Stimulated activated CD4-positive, alpha-beta T cell treated with anti-CD3 and anti-CD28 coated beads, Interleukin-12 subunit alpha, Interleukin-12 subunit beta, amount 100 ng/mL, for 48 hours (primary cell): Measurements from ENCODE around the gene HTRA3.

Source experiments
- DNase-seq, 3 donors: peaks; one replicate each; pipeline ENCODE4 v3.0.0-alpha.2; 2020; ENCODE audit warnings: low read depth in 2 of 3, low spot score in 1 of 3

HTRA3 gene

DNA sequence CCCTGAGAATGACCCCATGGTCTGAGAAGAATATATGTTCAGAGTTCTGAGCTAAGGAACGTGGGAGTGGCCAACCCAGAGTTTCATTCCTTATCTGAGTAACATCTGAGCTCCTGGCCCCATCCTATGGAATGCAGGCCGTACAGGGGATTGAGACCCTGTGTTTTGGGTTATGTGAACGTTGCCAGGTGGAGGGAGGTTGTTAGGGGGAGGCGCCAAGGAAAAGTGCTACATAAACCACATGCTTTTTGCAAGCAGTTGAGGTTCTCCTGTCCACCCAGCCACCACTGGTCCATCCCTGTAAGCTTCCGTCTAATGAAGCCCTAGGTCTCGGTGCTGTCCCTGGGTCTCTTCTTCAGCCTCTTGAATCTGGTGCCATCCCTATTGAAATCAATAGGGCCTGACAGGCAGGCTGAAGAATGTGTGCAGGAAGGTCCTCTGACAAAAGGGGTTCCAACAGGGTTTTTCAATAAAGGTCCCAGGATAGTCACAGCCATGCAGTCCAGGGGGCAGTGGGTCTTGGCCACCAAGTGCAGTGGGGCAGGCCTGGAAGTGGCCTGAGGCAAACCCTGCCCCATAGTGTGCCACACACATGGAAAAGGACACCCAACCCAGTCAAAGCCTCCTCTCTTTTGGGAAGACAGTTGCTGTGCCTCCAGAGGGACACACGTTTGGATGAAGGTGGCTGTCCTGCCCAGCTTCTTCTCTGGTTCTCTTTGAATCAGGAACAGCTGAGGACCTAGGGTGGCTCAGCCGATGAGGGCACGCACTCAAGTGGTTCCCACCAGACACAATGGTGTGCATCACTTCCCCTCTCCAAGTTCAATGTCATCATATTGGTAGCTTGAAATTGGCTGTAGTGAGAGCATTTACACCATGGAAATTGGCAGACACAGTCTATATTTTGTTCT is 53.5 kb downstream of the HTRA3 start:
- no peak for DNase-seq

DNA sequence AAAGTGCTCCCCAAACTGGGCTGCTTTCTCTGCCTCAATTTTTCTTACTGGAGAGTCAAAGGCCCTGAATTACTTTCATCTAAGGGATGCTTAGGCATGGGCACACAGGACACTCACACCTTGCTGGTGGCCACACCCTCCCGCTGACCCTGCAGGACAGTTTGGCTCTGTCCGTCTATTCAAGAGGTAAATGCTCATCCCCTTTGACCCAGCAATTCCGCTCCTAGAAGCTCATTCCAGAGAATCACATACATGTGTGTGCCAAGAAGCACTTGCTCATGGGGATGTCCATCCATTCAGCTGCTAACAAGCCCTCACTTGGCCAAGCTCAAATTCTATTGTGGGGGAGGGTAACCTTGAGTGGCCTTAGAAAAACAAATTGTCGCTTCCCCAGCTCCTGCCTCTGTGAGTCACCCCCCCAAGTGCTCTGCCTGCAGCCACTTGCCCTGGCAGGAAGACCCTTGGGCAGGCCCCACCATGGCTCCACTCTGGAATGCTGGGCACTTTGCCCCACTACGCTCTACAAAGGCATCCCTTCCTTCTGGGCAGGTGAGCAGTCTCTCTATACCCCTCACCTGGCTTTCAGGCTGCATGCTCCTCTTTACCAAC is 54.5 kb downstream of the HTRA3 start:
- no peak for DNase-seq

DNA sequence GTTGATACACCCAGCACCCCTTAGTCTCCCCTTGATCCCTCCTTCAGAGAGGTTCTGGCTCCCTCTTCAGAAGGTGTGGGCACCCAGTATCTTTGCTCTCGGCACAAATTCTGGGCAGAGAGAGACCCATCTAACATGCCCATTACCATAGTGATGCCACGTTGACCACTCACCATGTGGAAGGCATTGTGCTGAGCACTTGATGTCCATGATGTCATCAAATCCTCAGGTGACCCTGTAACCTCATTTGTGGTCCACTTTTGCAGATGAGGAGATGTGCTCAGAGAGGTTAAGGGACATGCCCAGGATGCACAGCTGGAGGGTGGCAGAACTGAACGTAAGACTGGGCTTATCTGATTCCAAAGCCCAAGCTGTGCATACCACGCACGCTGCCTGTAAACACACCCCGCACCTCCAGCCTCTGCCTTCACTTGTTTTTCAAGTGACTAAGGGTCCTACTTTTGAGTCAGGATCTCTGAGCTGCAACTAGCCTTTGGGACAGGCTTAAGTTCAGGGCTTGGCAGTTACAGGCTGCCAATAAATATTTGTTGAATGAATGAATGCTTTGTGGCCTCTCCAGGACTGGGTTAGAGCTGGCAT is 55.2 kb downstream of the HTRA3 start:
- no peak for DNase-seq

DNA sequence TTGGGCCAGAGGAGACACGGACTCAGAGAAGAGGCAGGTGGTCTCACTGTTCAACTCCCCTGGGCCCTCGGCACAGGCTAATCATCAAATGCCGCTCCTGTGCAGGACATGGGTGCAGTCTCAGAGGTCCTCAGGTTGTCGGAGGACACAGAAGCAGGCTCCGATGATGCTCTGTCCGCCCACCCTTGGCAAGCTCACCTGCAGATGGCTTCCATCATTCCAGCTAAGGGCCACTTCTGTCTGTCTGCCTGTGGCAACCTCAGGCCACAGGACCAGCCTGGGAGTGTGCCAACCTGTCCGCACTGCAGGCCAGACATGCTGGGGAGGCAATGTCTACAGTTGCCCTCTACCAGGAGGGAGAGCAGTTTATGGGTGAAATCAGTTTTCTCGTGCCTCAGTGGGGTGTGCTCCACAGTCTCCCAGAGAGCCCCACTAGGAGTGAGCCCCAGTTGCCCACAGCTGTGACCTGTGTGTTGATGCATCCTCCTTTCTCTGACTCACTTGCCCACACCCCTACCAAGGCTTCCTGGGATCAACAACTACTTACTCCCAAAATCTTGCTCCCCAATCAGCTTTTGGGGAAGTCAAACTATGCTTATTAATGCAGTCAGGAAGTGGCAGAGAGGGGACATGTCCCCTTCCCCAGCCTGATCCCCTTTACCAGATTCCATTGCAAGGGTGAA is 55.9 kb downstream of the HTRA3 start:
- DNase-seq, result no peak

DNA sequence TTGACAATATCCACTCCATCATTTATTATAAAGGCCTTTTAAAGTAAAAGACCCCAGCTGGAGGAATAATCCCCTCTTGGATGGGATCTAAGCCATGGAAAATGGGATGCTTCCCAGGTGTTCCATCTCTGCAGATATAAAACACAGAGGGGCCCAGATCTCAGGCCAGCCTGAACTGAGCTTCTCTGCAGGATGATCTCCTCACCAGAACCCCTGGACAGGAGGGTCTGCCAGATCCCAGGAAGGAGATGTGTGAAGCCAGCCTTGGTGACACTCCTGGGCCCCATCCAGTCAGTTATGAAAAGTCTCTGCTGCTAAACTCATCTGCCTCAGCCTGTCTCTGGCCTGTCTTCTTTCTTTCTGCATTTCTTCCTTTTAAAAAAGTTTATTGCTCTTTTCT is 56.7 kb downstream of the HTRA3 start:
- DNase-seq, result no peak

DNA sequence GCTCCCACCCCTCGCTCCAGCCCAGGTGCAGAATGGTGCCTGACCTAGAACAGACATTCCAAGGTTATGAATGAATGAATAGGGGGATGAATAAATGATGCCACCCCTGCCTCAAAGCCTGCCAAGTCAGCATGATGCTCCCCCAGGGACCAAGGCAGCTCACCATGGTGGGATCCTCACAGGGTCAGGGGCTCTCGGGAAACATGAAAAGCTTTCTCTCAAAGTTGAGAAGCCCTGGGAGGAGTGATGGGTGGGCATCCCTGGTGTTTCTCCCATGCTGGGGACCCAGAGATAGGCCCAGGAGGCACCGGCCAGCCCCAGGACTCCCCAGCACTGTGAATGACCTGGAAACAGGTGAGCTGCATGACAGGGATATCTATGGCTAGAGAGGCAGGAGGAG is 58.9 kb downstream of the HTRA3 start:
- no peak for DNase-seq

DNA sequence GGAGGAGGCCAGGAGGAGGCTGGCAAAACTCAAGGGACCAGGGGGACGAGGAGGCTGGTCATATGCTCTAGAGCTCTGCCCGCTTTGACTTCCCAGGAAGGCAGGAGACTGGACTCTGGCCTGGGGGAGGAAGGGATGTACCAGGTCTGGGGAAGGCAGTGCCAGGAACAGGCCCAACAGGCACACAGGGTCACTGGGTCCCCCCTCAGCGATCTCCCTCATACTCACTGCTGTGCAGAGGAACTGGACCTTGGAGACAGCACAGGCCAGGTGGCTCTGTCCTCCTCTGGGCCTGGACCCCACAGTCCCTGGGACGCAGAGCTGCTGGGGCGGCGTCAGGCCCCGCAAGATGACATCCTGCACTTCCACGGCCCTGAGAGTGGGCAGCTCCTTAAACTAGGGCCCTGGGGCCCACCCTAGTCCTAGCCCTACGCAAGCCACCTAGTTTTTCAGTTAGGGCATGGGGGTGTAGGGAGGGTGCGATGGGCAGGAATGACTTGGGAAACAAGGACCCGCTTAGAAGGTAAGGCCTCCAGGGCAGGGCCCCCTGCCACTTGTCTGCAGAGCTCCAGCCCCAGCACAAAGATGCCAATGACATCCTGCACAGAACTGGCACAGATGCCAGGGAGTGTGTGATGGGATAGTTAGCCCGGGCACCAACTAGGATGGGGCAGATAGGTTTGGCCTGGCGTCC is 59.5 kb downstream of the HTRA3 start:
- DNase-seq, result no peak

DNA sequence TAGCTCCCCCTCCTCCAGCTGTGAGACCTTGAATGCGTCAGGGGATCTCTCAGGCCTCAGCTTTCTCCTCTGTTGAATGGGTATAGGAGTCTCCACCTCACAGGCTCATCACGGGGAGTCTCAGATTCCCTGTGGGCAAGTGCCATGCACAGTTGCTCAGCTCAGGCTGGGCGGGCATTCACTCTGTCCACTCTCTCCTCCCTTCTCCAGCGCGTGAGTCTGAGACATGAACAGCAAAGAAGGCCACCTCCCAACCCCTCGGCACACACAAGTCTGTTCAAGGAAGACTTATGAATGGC is 60.0 kb downstream of the HTRA3 start:
- no peak for DNase-seq

DNA sequence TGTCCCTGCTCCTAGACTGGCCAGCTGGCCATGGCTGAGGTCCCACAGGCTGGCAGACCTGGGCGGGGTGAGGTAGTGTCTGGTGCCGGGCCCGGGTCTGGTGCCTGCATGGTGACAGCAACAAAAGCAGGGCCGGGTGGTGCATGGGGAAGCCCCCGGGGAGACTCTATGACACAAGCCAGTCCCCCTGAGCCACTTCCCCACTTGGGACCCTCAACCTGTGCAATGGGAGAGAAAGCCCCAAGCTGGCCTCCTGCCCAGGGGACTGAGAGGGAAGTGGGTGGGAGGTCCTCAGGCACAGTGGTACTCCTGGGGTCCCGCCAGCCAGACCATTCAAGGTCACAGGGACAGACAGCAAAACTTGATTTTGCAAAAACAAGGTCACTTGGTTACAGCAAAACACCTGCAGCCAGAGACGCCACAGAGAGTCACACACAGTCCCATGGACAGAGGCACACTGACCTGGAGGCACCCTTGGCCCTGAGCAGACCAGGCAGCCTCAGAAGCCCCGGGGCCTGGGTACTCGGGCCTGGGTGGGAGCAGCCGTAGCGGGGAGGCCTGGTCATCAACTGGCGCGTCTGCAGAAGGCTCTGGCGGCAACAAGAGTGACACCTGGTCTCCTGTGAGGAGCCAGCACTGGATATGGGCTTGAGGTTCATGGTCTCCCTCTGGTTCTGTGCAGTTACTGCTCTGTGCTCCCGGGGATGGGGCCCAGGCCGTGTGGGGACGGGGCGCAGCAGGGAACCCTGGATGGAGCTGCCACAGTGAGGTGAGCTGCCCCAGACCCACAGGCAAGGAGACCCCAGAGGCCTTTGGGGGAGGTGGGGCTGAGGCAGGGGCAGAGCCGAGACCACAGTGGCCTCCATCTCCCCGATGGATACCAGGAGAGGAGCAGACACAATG is 60.6 kb downstream of the HTRA3 start:
- DNase-seq, result no peak

DNA sequence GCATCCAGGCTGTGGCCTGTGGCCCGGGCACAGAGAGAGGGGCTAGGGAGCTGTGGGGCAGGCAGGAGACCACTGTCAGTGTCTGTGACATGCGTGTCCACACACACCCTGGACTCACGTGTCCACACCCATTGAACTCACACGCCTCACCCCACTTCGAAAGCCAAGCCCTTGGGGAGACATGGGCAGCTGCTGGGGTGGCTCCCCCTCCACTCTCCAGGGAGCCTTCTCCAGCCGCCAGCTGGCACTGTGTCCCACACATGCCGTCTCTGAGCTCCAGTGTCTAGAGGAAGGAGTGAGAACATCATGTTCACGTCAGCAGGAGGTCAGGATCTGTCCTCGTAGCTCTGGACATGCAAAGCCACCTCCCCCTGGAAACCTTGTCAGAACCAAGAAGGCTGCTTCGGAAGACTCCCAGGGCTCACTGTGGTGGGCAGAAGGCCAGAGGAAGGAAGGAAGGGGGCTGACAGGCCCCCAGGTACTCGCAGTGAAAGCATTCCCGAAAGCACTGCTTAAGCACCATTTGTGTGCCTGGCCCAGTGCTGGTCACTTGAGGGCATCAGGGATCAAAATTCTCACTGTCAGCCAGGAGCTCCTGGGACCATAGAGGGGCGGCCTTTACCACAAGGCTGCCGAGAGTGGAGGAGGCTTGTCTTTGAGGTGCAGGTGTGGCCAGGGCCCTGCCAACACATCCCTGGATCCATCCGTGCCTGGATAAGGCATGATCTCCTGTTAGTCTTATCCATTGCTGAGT is 61.4 kb downstream of the HTRA3 start:
- DNase-seq, result no peak

DNA sequence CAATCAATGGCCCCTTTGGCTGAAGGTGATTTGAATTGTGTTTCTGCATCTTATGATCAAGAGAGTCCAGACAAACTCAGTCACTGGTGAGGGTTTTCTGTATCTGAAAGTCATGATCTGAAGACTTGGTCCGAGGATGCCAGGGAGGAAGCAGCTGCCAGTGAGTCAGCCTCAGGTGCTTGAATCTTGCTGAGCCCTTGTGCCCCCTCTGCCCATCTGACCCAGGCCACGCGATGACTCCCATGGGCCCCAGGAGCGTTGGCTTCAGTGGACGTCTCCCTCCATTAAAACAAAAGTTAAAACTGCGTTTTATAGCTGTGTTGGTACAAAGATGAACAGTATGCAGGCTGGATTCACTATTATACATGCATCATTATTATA is 62.0 kb downstream of the HTRA3 start:
- DNase-seq, result no peak

DNA sequence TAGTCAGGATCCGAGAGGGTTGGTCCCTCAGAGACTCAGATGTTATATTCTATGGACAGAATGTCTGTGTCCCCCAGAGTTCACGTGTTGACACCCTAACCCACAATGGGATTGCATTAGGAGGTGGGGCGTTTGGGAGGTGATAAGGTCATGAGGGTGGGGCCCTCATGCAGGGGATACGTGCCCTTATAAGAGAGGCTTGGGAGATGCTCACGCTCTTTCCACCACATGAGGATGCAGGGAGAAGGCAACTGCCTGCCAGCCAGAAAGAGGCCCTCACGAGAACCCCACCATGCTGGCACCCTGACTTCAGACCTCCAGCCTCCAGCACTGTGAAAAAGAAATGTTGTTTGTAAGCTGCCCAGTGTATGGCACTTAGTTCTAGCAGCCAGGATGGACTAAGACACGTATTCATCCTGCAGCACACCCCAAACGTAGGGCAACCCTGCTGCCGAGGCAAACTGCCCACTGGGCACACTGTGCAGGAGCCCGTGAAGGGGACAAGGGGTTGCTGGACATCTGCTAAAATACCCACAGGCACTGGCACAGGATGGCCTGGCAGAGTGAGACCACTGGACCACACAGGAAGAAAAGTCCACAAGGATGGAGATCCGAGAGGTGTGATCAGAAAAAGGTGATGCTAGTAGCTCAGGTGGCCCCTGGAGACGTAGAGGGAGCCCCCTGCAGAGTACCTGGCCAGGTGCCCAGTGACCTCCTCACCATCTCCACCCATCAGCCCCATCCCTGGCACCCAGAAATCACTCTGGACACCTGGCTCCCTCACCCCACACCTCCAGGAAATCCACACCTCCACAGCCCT is 62.7 kb downstream of the HTRA3 start:
- DNase-seq, result no peak

DNA sequence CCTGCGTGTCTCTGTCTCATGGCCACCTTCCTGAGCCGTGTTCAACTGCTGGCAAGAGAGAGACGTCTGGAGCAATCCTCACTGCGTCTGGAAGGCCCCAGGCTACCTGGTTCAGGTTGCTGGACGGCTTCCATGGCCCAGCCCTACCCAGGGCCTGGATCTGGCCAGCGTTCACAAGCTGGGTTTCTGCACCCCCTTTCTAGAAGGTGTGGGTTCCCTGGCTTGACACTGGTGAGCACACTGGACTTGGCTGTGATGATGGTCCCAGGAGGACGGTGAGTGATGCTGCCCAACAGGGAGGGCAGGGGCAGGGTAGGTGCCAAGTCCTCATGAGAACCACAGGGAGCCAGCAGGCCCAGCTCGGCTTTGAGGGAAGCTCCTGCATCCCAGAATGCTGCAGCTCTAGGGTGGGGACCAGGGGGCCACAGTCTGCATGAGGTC is 63.4 kb downstream of the HTRA3 start:
- DNase-seq, result no peak

DNA sequence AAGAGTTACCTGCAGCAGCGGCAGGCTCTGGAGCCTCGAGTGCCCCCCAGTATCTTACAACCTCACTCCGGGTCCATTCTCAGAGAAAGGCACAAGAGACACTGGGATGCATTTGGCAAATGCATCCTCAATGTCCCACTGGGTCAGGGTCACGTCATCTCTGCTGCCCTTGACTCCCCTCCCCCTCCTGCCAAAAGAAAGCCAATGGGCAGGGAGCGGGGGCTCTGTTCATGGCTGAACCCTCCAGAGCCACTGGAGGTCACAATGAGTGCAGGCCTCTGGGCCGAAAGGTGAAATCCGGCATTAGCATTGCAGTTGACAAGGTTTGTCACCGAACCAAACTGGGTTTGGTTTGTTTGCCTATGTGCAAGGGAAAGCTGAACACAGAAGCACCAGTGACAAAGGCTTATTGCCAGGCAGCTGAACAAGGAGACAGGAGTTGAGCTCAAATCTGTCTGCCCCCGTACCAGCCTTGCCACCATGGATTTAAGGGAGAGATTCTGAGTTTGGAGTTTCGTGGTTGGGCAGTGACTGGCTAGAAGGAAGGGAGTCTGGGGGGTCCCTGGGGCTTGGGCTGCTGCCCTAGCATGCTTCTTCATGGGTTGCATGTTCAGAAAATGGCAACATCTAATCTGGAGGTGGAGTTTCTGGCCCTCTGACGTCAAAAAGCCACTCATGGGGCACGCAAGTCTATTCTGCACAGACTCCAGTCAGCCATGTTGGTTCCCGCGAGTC is 64.3 kb downstream of the HTRA3 start:
- no peak for DNase-seq

DNA sequence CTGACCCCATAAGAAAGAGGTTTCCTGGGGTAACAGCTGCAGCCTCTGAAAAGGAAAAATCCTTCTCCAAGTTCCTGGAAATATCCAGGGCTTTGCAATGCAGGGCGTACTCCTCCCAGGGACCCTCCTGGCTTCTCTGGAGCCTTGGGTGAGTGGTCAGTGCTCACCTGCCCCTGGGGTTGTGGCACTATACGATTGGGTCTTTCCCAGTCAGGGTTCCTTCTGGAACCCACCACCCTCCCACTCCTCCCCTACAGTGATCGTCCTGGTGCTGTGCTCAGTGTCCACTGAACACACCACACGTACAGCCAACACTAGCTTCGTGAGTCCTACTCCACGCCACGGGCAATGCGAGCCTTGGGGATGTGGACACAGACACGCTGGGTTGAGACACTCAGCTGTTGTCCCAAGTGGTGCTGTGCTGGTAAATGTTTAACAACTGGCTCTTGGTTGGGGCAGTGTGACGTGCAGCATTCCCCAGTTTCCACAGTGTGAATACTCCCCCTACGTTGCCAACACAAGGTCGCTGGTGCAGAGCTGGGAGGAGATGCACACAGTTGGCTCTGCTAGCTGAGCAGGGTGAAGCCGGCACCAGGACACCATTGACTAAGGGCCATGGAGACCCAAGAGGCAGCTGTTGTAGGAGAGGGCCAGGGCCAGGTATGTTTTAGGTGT is 65.4 kb downstream of the HTRA3 start:
- no peak for DNase-seq

DNA sequence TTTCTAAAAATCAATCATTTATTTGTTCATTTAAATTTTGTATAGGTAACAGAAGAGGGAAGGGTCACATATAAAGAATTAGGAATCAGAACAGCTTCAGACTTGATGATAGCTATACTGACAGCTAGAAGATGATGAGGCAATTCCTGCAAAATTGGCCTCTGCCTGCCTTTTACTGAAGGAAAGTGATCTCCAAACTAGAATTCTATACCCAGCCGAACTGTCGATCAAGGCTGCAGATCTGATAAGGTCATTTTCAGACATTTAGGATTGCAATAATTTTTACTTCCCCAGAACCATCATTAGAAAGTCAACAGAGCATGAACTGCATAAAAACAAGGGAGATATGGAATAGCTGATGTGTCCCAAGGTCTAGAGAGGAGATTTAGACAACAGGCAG is 66.3 kb downstream of the HTRA3 start:
- DNase-seq, result no peak

DNA sequence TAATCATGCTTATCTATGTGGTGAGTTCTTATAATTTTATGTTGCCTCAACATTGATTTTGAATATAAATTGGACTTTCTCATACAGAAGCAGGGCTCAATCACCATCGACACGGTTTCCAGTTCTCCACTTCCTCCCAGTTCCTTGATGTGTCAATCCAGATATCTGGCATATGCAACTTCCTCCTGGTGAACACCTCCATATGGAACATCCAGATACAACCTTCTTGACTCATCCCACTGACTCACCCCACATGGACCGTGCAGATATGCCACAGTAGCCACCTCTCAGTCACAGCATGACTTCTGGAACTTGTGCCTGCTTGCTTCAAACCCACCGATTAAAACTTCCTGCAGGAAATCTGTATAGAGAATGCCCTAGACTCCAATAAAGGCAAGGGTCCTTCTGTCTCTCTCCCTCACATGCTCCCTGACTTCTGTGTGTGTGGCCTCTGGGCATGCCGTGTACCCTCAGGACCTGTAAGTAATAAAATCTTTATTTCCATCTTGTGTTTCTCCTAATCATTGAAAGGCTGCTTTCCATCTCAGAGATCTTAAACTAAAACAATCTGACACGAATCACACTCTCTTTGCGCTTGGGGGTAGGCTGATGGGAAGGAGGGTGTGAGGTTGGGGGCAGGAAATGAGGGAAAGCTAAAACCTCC is 67.0 kb downstream of the HTRA3 start:
- no peak for DNase-seq
